HepG2 (cell line): Measurements from ENCODE around the gene WNK4. TPM values are rescaled to one million over a fixed set of nuclear protein-coding genes. Genes with fewer than 3 reads are reported as not detected.

Experiments used
- GABPA ChIP-seq, 2 experiments: IDR thresholded peaks; 2 replicates each; pipeline ENCODE4 v1.6.1; 2011 to 2016; ENCODE audit warnings: low read depth in 2 of 2, low read length in 1 of 2, missing biosample characterization in 1 of 2, missing genetic modification characterization in 1 of 2
- HNRNPK ChIP-seq: fragments of 200-400 bp; formaldehyde crosslinking; IDR thresholded peaks from 2 replicates; pipeline ENCODE4 v1.6.1; 2018; ENCODE audit warnings: low read length, low read depth, moderate library complexity, mild to moderate bottlenecking; ENCODE audit not compliant: poor library complexity, severe bottlenecking
- KDM1A ChIP-seq: IDR thresholded peaks from 2 replicates; pipeline ENCODE4 v1.6.1; 2016; ENCODE audit warnings: missing compliant biosample characterization
- MEIS1 ChIP-seq: sonication (generic); formaldehyde crosslinking; IDR thresholded peaks from 2 replicates; pipeline ENCODE4 v1.9.0; 2021; ENCODE audit warnings: mild to moderate bottlenecking, missing genetic modification reagents, moderate library complexity, borderline replicate concordance
- POLR2G ChIP-seq: fragments of 200-400 bp; formaldehyde crosslinking; IDR thresholded peaks from 2 replicates; pipeline ENCODE4 v1.6.1; 2018; ENCODE audit warnings: mild to moderate bottlenecking, low read depth, low read length, moderate library complexity
- REL ChIP-seq: sonication (generic); formaldehyde crosslinking; conservative IDR thresholded peaks from 2 replicates; pipeline ENCODE4 v1.8.0; 2022; ENCODE audit warnings: mild to moderate bottlenecking, missing genetic modification reagents, moderate library complexity
- RFX1 ChIP-seq: fragments of 450-650 bp; IDR thresholded peaks from 2 replicates; pipeline ENCODE4 v1.6.1; 2017
- RFXAP ChIP-seq: sonication (generic); formaldehyde crosslinking; IDR thresholded peaks from 2 replicates; pipeline ENCODE4 v1.4.0; 2020; ENCODE audit warnings: missing genetic modification reagents, borderline replicate concordance
- SAP130 ChIP-seq: IDR thresholded peaks from 2 replicates; pipeline ENCODE4 v1.6.1; 2016; ENCODE audit warnings: low read depth
- ZNF101 ChIP-seq: sonication (generic); formaldehyde crosslinking; IDR thresholded peaks from 2 replicates; pipeline ENCODE4 v1.4.0; 2020; ENCODE audit warnings: mild to moderate bottlenecking, low read depth, missing genetic modification reagents, borderline replicate concordance
- ZNF12 ChIP-seq: sonication (generic); formaldehyde crosslinking; IDR thresholded peaks from 2 replicates; pipeline ENCODE4 v1.5.0; 2020; ENCODE audit warnings: missing genetic modification reagents
- ZNF335 ChIP-seq: sonication (generic); formaldehyde crosslinking; IDR thresholded peaks from 2 replicates; pipeline ENCODE4 v1.4.0; 2020; ENCODE audit warnings: missing genetic modification reagents
- ZNF367 ChIP-seq: sonication (generic); formaldehyde crosslinking; IDR thresholded peaks from 2 replicates; pipeline ENCODE4 v1.4.0; 2020; ENCODE audit warnings: missing genetic modification reagents, borderline replicate concordance
- ZNF441 ChIP-seq: sonication (generic); formaldehyde crosslinking; IDR thresholded peaks from 2 replicates; pipeline ENCODE4 v1.7.0; 2021; ENCODE audit warnings: missing genetic modification reagents, borderline replicate concordance
- ZNF460 ChIP-seq: sonication (generic); formaldehyde crosslinking; IDR thresholded peaks from 2 replicates; pipeline ENCODE4 v1.5.1; 2020; ENCODE audit warnings: missing genetic modification reagents, mild to moderate bottlenecking, borderline replicate concordance
- ZNF670 ChIP-seq: sonication (generic); formaldehyde crosslinking; IDR thresholded peaks from 2 replicates; pipeline ENCODE4 v1.8.0; 2022; ENCODE audit warnings: mild to moderate bottlenecking, missing genetic modification reagents, borderline replicate concordance
- ZNF746 ChIP-seq: sonication (generic); formaldehyde crosslinking; IDR thresholded peaks from 2 replicates; pipeline ENCODE4 v1.8.0; 2022; ENCODE audit warnings: mild to moderate bottlenecking, missing genetic modification reagents
- ZNF75D ChIP-seq: sonication (generic); formaldehyde crosslinking; IDR thresholded peaks from 2 replicates; pipeline ENCODE4 v1.8.1; 2023; ENCODE audit warnings: missing genetic modification reagents, mild to moderate bottlenecking, borderline replicate concordance
- ZSCAN30 ChIP-seq: sonication (generic); formaldehyde crosslinking; IDR thresholded peaks from 2 replicates; pipeline ENCODE4 v1.5.0; 2020; ENCODE audit warnings: mild to moderate bottlenecking, missing genetic modification reagents
- polyA plus RNA-seq, 8 experiments: library from polyadenylated mRNA; depleted of rRNA in 3 of 8; stranded (reverse) in 7 of 8; unstranded in 1 of 8; fragments of >200 nt; fragmentation: Illumina TruSeq in 4 of 8; extraction: Trizol in 4 of 8; gene quantifications; 2 replicates each; pipeline versions ENCODE4 v1.2.1 to v1.2.3, GENCODE V29; 2011 to 2016; ENCODE audit warnings: low read depth in 4 of 8, missing spikeins in 1 of 8, mixed read lengths in 1 of 8; ENCODE audit not compliant: insufficient read depth in 1 of 8
- total RNA-seq, 5 experiments: library from RNA; depleted of rRNA; stranded (reverse); fragments of >200 nt; fragmentation: Illumina TruSeq; extraction: Trizol; gene quantifications; 2 replicates each; pipeline ENCODE4 v1.2.3, GENCODE V29; 2016; ENCODE audit warnings: low read depth in 1 of 5
- TF ChIP-seq, protein P1 (sequence below): sonication (generic); formaldehyde crosslinking; IDR thresholded peaks from 2 replicates; pipeline ENCODE4 v1.5.1; 2020; ENCODE audit warnings: missing genetic modification reagents, mild to moderate bottlenecking, borderline replicate concordance
- TF ChIP-seq, protein P2 (sequence below): sonication (generic); formaldehyde crosslinking; conservative IDR thresholded peaks from 2 replicates; pipeline ENCODE4 v1.8.0; 2022; ENCODE audit warnings: missing genetic modification reagents
- TF ChIP-seq, protein P3 (sequence below): sonication (generic); formaldehyde crosslinking; IDR thresholded peaks from 2 replicates; pipeline ENCODE4 v1.8.1; 2023; ENCODE audit warnings: missing genetic modification reagents, inconsistent platforms, borderline replicate concordance
- TF ChIP-seq, protein P4 (sequence below): sonication (generic); formaldehyde crosslinking; IDR thresholded peaks from 2 replicates; pipeline ENCODE4 v1.4.0; 2020; ENCODE audit warnings: mild to moderate bottlenecking, missing genetic modification reagents

Gene WNK4
- total and polyA plus RNA-seq, 2 of the 13 experiments (the other 11 are each of a cell fraction or from before 2014, with no cell fraction given), result 2.7 to 13.7 TPM

DNA sequence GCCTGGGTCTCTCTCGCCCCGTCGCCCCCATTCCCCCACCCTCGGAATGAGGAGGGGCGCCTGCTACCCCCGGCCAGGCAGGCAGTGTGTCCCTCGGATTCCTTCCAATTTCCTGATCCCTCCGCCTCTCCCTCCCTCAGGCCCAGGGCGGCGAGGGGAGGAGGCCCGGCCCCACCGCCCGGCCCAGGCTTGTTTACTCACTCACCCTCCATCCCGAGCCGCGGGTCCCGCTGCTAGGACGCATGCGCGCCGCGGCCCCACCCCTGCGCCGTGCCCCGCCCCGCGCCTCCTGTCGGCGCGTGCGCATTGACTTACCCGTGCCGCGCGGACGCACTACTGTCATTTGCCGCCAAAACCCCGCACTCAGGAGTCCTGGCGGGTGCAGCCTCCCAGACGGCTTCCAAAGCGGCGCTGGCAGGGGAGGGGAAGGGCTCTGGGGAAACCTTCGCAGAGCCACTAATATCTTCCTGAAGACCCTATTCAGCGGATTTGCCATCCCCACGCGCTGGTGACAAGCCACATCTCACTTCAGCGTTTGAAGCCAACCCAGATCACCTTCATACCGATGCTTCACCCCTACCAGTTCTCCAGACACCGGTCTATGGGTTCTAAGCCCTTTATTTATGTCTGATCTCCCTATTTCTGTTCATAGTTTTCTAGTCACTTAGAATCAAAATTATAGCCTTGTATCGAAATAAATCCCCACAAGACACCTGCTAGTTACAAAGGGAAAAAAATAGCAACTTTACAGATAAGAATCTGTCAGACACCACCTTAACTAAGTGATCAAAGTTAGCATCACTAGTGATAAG lies 35.4 kb upstream of the WNK4 start, which contains the start of gene EZH1 (continued):
- TF ChIP-seq ZNF460 (CRISPR knock-in tag) (peak; percentile 19; the same call in 1 of the 2 replicates), ZNF75D (peak; percentile 91; the same call in 1 of the 2 replicates), RFX1 (no peak), MEIS1 (CRISPR knock-in tag) (peak; percentile 52), ZSCAN30 (no peak; the same call in 1 of the 2 replicates), SAP130 (CRISPR knock-in tag) (peak; percentile 73), KDM1A (no peak), RFXAP (CRISPR knock-in tag) (peak; percentile 73; the same call in 1 of the 2 replicates), ZNF367 (no peak), HNRNPK (peak; percentile 95), ZNF335 (CRISPR knock-in tag) (no peak; the same call in 1 of the 2 replicates), ZNF12 (CRISPR knock-in tag) (peak; percentile 38; the same call in 1 of the 2 replicates), REL (CRISPR knock-in tag) (peak; percentile 92; the same call in 1 of the 2 replicates), POLR2G (peak; percentile 94), ZNF670 (CRISPR knock-in tag) (peak; percentile 91; the same call in 1 of the 2 replicates), ZNF746 (peak; percentile 74), GABPA (IDR thresholded peaks at IDR 0.05; ENCODE audit: low read depth, low read length) (no peak), GABPA (CRISPR knock-in tag; IDR thresholded peaks at IDR 0.05; ENCODE audit: low read depth) (no peak), ZNF441 (CRISPR knock-in tag) (peak; percentile 92), ZNF101 (CRISPR knock-in tag) (no peak)
- TF ChIP-seq, protein P1, sequence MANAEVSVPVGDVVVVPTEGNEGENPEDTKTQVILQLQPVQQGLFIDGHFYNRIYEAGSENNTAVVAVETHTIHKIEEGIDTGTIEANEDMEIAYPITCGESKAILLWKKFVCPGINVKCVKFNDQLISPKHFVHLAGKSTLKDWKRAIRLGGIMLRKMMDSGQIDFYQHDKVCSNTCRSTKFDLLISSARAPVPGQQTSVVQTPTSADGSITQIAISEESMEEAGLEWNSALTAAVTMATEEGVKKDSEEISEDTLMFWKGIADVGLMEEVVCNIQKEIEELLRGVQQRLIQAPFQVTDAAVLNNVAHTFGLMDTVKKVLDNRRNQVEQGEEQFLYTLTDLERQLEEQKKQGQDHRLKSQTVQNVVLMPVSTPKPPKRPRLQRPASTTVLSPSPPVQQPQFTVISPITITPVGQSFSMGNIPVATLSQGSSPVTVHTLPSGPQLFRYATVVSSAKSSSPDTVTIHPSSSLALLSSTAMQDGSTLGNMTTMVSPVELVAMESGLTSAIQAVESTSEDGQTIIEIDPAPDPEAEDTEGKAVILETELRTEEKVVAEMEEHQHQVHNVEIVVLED (CRISPR knock-in tag), result peak; percentile 86
- TF ChIP-seq, protein P2, sequence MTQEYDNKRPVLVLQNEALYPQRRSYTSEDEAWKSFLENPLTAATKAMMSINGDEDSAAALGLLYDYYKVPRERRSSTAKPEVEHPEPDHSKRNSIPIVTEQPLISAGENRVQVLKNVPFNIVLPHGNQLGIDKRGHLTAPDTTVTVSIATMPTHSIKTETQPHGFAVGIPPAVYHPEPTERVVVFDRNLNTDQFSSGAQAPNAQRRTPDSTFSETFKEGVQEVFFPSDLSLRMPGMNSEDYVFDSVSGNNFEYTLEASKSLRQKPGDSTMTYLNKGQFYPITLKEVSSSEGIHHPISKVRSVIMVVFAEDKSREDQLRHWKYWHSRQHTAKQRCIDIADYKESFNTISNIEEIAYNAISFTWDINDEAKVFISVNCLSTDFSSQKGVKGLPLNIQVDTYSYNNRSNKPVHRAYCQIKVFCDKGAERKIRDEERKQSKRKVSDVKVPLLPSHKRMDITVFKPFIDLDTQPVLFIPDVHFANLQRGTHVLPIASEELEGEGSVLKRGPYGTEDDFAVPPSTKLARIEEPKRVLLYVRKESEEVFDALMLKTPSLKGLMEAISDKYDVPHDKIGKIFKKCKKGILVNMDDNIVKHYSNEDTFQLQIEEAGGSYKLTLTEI (CRISPR knock-in tag), result no peak
- TF ChIP-seq, protein P3, sequence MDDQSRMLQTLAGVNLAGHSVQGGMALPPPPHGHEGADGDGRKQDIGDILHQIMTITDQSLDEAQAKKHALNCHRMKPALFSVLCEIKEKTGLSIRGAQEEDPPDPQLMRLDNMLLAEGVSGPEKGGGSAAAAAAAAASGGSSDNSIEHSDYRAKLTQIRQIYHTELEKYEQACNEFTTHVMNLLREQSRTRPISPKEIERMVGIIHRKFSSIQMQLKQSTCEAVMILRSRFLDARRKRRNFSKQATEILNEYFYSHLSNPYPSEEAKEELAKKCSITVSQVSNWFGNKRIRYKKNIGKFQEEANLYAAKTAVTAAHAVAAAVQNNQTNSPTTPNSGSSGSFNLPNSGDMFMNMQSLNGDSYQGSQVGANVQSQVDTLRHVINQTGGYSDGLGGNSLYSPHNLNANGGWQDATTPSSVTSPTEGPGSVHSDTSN (CRISPR knock-in tag), result no peak
- TF ChIP-seq, protein P4, sequence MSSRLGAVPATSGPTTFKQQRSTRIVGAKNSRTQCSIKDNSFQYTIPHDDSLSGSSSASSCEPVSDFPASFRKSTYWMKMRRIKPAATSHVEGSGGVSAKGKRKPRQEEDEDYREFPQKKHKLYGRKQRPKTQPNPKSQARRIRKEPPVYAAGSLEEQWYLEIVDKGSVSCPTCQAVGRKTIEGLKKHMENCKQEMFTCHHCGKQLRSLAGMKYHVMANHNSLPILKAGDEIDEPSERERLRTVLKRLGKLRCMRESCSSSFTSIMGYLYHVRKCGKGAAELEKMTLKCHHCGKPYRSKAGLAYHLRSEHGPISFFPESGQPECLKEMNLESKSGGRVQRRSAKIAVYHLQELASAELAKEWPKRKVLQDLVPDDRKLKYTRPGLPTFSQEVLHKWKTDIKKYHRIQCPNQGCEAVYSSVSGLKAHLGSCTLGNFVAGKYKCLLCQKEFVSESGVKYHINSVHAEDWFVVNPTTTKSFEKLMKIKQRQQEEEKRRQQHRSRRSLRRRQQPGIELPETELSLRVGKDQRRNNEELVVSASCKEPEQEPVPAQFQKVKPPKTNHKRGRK, result no peak
